Hepatocyte (in vitro differentiated cells): ENCODE data around the gene IPMK. TPM values are rescaled to one million over a fixed set of nuclear protein-coding genes. Genes with fewer than 3 reads are reported as not detected.

ENCODE experiments used
- DNase-seq: peaks from one replicate; pipeline ENCODE4 v3.0.0-alpha.2; 2016; ENCODE audit warnings: low spot score
- H2AFZ ChIP-seq: fragments of 200-600 bp; sonication (generic); 2 replicates; pipeline ENCODE4 v1.6.0; 2016; ENCODE audit warnings: antibody characterized with exemption, mild to moderate bottlenecking
- H3K27ac ChIP-seq: fragments of 200-600 bp; sonication (generic); 2 replicates; pipeline ENCODE4 v1.5.1; 2016; ENCODE audit warnings: mild to moderate bottlenecking
- H3K27me3 ChIP-seq: fragments of 200-600 bp; sonication (generic); 2 replicates; pipeline ENCODE4 v1.6.1; 2016
- H3K36me3 ChIP-seq: fragments of 200-600 bp; sonication (generic); replicated peaks from 2 replicates; pipeline ENCODE4 v1.5.1; 2016; ENCODE audit warnings: low read depth; ENCODE audit not compliant: insufficient read depth
- H3K4me1 ChIP-seq: fragments of 200-600 bp; sonication (generic); 2 replicates; pipeline ENCODE4 v1.5.1; 2016; ENCODE audit warnings: mild to moderate bottlenecking, moderate library complexity; ENCODE audit not compliant: insufficient read depth
- H3K4me2 ChIP-seq: fragments of 200-600 bp; sonication (generic); 2 replicates; pipeline ENCODE4 v1.6.0; 2016
- H3K4me3 ChIP-seq: fragments of 200-600 bp; sonication (generic); 2 replicates; pipeline ENCODE4 v1.5.1; 2016; ENCODE audit warnings: mild to moderate bottlenecking
- H3K79me2 ChIP-seq: fragments of 200-600 bp; sonication (generic); 2 replicates; pipeline ENCODE4 v1.6.0; 2017; ENCODE audit warnings: mild to moderate bottlenecking
- H3K9me2 ChIP-seq: fragments of 200-600 bp; sonication (generic); replicated peaks from 2 replicates; pipeline ENCODE4 v1.6.0; 2017; ENCODE audit warnings: mild to moderate bottlenecking; ENCODE audit not compliant: insufficient read depth
- H3K9me3 ChIP-seq: fragments of 200-600 bp; sonication (generic); 2 replicates; pipeline ENCODE4 v1.5.1; 2016; ENCODE audit warnings: low read depth, mild to moderate bottlenecking
- H4K20me1 ChIP-seq: fragments of 200-600 bp; sonication (generic); 2 replicates; pipeline ENCODE4 v1.6.0; 2016; ENCODE audit warnings: mild to moderate bottlenecking; ENCODE audit not compliant: insufficient read depth, poor library complexity, severe bottlenecking
- EZH2 ChIP-seq: fragments of 200-600 bp; sonication (generic); IDR thresholded peaks from 2 replicates; pipeline ENCODE4 v1.6.1; 2016; ENCODE audit warnings: antibody characterized with exemption, mild to moderate bottlenecking, borderline replicate concordance
- EZH2phosphoT487 ChIP-seq: fragments of 200-600 bp; sonication (generic); IDR thresholded peaks from one replicate; pipeline ENCODE4 v1.6.1; 2018; ENCODE audit warnings: antibody characterized with exemption, mild to moderate bottlenecking, low read depth, moderate library complexity; ENCODE audit not compliant: unreplicated experiment, severe bottlenecking
- WGBS: methylation state at CpG from one replicate; pipeline ENCODE4 v1.1.6; 2016; ENCODE audit warnings: low lambda C conversion rate; ENCODE audit errors: missing lambda C conversion rate; 5-methylcytosine and 5-hydroxymethylcytosine counted together
- polyA plus RNA-seq: library from polyadenylated mRNA; unstranded; fragments of >200 nt; fragmentation: Nextera tagmentation; extraction: Ambion mirVana; gene quantifications from 2 replicates; pipeline ENCODE4 v1.2.1, GENCODE V29; 2016
- total RNA-seq: library from RNA; depleted of rRNA; stranded (reverse); fragments of >200 nt; gene quantifications from 2 replicates; pipeline ENCODE4 v1.2.3, GENCODE V29; 2014
- TF ChIP-seq, protein P1 (sequence below): fragments of 200-600 bp; sonication (generic); IDR thresholded peaks from 2 replicates; pipeline ENCODE4 v1.5.1; 2016; ENCODE audit warnings: antibody characterized with exemption, mild to moderate bottlenecking; ENCODE audit not compliant: poor library complexity

Gene IPMK
- total and polyA plus RNA-seq, 2 experiments from 2014 or later: 2.9 to 17.5 TPM

DNA sequence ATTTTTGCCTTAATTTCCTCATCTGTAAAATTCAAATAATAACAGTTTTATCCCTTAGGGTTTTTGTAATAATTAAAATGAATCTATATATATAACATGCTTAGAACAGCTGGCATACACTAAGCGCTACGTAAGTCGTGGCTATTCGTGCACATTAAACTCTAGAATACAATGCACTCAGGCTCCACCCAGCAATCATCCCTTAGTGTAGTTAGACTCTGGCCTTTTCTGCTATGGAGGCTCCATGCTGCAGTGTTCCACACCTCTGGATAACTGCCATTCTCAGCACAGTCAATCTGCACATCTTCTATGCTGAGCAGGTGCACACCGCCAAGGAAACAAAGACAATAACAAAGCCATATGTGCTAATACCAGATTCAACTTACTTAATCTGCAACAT is 92.9 kb downstream of the IPMK start:
- Histone ChIP-seq H3K9me2 (no peaks in the 10 kb centered on the region), H3K9me3 (no peaks in the 10 kb centered on the region), H3K79me2 (no peaks in the 10 kb centered on the region), H3K4me2 (no peak overlapping the region), H4K20me1 (no peaks in the 10 kb centered on the region), H3K4me3 (no peak overlapping the region), H2AFZ (no peak overlapping the region), H3K27ac (no peak overlapping the region), H3K36me3 (no peaks in the 10 kb centered on the region), H3K27me3 (no peaks in the 10 kb centered on the region), H3K4me1 (no peaks in the 10 kb centered on the region)
- TF ChIP-seq EZH2phosphoT487 (no peak), EZH2 (no peak)
- TF ChIP-seq, protein P1, sequence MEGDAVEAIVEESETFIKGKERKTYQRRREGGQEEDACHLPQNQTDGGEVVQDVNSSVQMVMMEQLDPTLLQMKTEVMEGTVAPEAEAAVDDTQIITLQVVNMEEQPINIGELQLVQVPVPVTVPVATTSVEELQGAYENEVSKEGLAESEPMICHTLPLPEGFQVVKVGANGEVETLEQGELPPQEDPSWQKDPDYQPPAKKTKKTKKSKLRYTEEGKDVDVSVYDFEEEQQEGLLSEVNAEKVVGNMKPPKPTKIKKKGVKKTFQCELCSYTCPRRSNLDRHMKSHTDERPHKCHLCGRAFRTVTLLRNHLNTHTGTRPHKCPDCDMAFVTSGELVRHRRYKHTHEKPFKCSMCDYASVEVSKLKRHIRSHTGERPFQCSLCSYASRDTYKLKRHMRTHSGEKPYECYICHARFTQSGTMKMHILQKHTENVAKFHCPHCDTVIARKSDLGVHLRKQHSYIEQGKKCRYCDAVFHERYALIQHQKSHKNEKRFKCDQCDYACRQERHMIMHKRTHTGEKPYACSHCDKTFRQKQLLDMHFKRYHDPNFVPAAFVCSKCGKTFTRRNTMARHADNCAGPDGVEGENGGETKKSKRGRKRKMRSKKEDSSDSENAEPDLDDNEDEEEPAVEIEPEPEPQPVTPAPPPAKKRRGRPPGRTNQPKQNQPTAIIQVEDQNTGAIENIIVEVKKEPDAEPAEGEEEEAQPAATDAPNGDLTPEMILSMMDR: no peak
- DNase-seq: no peak
- WGBS: 95% methylated on average over 5 of the region's 5 CpGs

DNA sequence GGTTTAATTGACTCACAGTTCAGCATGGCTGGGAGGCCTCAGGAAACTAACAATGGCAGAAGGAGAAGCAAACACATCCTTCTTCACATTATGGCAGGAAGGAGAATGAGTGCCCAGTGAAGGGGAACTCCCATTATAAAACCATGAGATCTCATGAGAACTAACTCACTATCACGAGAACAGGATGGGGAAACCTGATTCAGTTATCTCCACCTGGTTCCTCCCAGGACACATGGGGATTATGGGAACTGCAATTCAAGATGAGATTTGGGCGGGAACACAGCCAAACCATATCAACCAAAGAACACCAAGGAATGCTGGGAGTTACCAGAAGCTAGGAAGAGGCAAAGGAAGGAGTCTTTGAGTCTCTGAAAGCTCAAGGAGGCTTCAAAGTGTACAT is 94.3 kb downstream of the IPMK start:
- 65% methylated on average over 2 of the region's 2 CpGs for WGBS
- no peaks in the 10 kb centered on the region for H3K4me1 ChIP-seq
- H3K36me3 ChIP-seq: no peaks in the 10 kb centered on the region
- TF ChIP-seq EZH2phosphoT487: no peak
- no peak for TF ChIP-seq EZH2
- TF ChIP-seq, protein P1: no peak
- H4K20me1 ChIP-seq: no peaks in the 10 kb centered on the region
- no peak overlapping the region for H2AFZ ChIP-seq
- H3K9me2 ChIP-seq: no peaks in the 10 kb centered on the region
- no peaks in the 10 kb centered on the region for H3K27me3 ChIP-seq
- no peaks in the 10 kb centered on the region for H3K79me2 ChIP-seq
- no peak overlapping the region for H3K27ac ChIP-seq
- H3K9me3 ChIP-seq: no peaks in the 10 kb centered on the region
- H3K4me2 ChIP-seq: no peak overlapping the region
- H3K4me3 ChIP-seq: no peak overlapping the region
- DNase-seq: no peak

DNA sequence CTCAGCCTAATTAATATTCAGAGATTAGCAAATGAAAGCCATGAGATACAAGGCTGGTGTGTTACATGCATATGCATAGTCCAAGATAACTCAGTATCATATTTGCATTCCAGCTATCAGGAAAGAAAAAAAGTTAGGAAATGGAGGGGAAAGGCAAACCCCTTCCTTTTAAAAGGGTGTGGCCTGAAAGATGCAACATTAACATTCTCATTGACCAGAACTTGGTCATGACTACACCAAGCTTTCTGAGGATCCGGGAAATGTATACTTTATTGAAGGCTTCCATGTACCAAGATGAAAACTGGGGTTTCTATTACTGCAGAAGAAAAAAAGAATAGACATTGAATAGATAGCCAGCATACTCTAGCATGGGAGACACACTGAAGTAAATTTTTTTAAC is 96.5 kb downstream of the IPMK start:
- no peak overlapping the region for H3K4me3 ChIP-seq
- H3K4me2 ChIP-seq: no peak overlapping the region
- no peaks in the 10 kb centered on the region for H4K20me1 ChIP-seq
- no peak overlapping the region for H2AFZ ChIP-seq
- no peaks in the 10 kb centered on the region for H3K9me3 ChIP-seq
- no peaks in the 10 kb centered on the region for H3K27me3 ChIP-seq
- no peaks in the 10 kb centered on the region for H3K79me2 ChIP-seq
- H3K9me2 ChIP-seq: no peaks in the 10 kb centered on the region
- H3K36me3 ChIP-seq: no peaks in the 10 kb centered on the region
- TF ChIP-seq, protein P1: no peak
- TF ChIP-seq EZH2 (no peak), EZH2phosphoT487 (no peak)
- DNase-seq: no peak
- WGBS: 90% methylated on average over 1 of the region's 1 CpG
- H3K27ac ChIP-seq: no peak overlapping the region
- no peaks in the 10 kb centered on the region for H3K4me1 ChIP-seq

DNA sequence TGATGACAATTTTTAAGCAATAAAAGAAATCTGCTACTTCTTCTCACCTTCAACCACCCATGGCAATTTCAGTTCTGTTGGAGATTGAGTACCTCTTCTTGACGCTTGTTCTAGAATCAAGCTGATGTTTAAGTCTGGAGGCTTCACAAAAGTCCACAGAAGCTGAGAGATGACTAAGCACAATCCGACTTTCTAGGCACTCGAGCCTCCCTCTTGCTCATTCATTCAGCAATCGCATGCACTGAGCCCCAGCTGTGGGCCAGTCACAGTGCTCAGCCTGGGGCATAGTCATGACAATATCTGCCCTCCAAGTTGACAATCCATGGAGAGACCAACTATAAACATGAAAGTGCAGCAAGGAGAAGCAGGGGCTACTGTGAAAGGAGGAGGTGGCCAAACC is 103.2 kb downstream of the IPMK start:
- no peaks in the 10 kb centered on the region for H3K27me3 ChIP-seq
- H3K79me2 ChIP-seq: no peaks in the 10 kb centered on the region
- no peak overlapping the region for H3K27ac ChIP-seq
- no peaks in the 10 kb centered on the region for H3K9me2 ChIP-seq
- H3K4me2 ChIP-seq: no peak overlapping the region
- no peak overlapping the region for H3K4me3 ChIP-seq
- TF ChIP-seq EZH2phosphoT487 (no peak), EZH2 (no peak)
- TF ChIP-seq, protein P1: no peak
- H2AFZ ChIP-seq: no peak overlapping the region
- no peaks in the 10 kb centered on the region for H4K20me1 ChIP-seq
- WGBS: 93% methylated on average over 4 of the region's 4 CpGs
- H3K36me3 ChIP-seq: no peaks in the 10 kb centered on the region
- DNase-seq: no peak
- no peaks in the 10 kb centered on the region for H3K4me1 ChIP-seq
- H3K9me3 ChIP-seq: no peaks in the 10 kb centered on the region
